Measurements from ENCODE around the gene ABCA2. TPM values are rescaled to one million over a fixed set of nuclear protein-coding genes. Genes with fewer than 3 reads are reported as not detected.
A peak's percentile ranks its signal among the peaks of the same experiment; 100 is the strongest.

ABCA2 gene
- total RNA-seq, 4 donors from 2014 or later, result 14.1 to 20.0 (median 16.7) TPM

GRCh38 chr9:136980669-136981478, 47.2 kb downstream of the ABCA2 start:
- intact Hi-C loops (cut with DNase I; ENCODE audit: low total_unique reads), result no loop called here
- no peaks in the 10 kb centered on the region for H3K36me3 ChIP-seq
- H3K27me3 ChIP-seq, result peaks cover 13 to 33% (median 32%) of the 10 kb centered on the region in 3 donors
- ATAC-seq, result no peak
- no peak for TF ChIP-seq CTCF (IDR thresholded peaks at IDR 0.05 in 4 of 5, conservative IDR thresholded peaks at IDR 0.05 in 1 of 5)
- TF ChIP-seq POLR2A (IDR thresholded peaks at IDR 0.05), result no peak
- H3K4me1 ChIP-seq, result peaks cover 0 to 12% of the 10 kb centered on the region in 2 donors
- peak overlapping the region in 3 of 4 donors; percentile 18 to 64 (median 64) for H3K27ac ChIP-seq
- H3K9me3 ChIP-seq, result no peaks in the 10 kb centered on the region
- no peak for DNase-seq
- in situ Hi-C loops (cut with MboI; ENCODE audit: low sequenced_read_pairs in 4 of 4), result no loop called here
- no peak overlapping the region for H3K4me3 ChIP-seq

- DNase-seq (no peak), ATAC-seq (no peak)
- TF ChIP-seq CTCF (IDR thresholded peaks at IDR 0.05 in 4 of 5, conservative IDR thresholded peaks at IDR 0.05 in 1 of 5), result no peak
- TF ChIP-seq POLR2A (IDR thresholded peaks at IDR 0.05), result no peak
- intact Hi-C loops (cut with DNase I; ENCODE audit: low total_unique reads), result no loop called here
- H3K9me3 ChIP-seq, result no peaks in the 10 kb centered on the region
- H3K4me1 ChIP-seq, result peaks cover 0 to 8% of the 10 kb centered on the region in 2 donors
- in situ Hi-C loops (cut with MboI; ENCODE audit: low sequenced_read_pairs in 4 of 4), result no loop called here
- no peak overlapping the region for H3K4me3 ChIP-seq
- H3K36me3 ChIP-seq, result no peaks in the 10 kb centered on the region
- H3K27ac ChIP-seq, result peak overlapping the region in 1 of 4 donors; percentile 27
- H3K27me3 ChIP-seq, result peaks cover 6 to 24% (median 23%) of the 10 kb centered on the region in 3 donors
Measured at GRCh38 chr9:136979769-136980587, 48.1 kb downstream of the ABCA2 start.

GRCh38 chr9:136978865-136979544, 49.0 kb downstream of the ABCA2 start:
- no peak for TF ChIP-seq POLR2A (IDR thresholded peaks at IDR 0.05)
- TF ChIP-seq CTCF (IDR thresholded peaks at IDR 0.05 in 4 of 5, conservative IDR thresholded peaks at IDR 0.05 in 1 of 5), result no peak
- intact Hi-C loops (cut with DNase I; ENCODE audit: low total_unique reads), result loop anchor here (1.0 kb wide), 1 partner anchor 13 kb away; the partner anchor contains the start of gene PAXX

GRCh38 chr9:136978073-136978864, 49.8 kb downstream of the ABCA2 start:
- intact Hi-C loops (cut with DNase I; ENCODE audit: low total_unique reads) (loop anchor here (1.0 kb wide), 1 partner anchor 14 kb away; the partner anchor contains the start of gene PAXX), in situ Hi-C loops (cut with MboI; ENCODE audit: low sequenced_read_pairs in 4 of 4) (no loop called here)
- no peak for TF ChIP-seq CTCF (IDR thresholded peaks at IDR 0.05 in 4 of 5, conservative IDR thresholded peaks at IDR 0.05 in 1 of 5)
- TF ChIP-seq POLR2A (IDR thresholded peaks at IDR 0.05), result no peak
- ATAC-seq (peak; percentile 29 to 45), DNase-seq (peak; percentile 33 to 57)
- Histone ChIP-seq H3K36me3 (no peaks in the 10 kb centered on the region), H3K4me1 (peaks cover 0 to 8% of the 10 kb centered on the region in 2 donors), H3K4me3 (peak overlapping the region; percentile 46 to 67 (median 55)), H3K27me3 (peaks cover 0 to 11% (median 9%) of the 10 kb centered on the region in 3 donors), H3K27ac (peak overlapping the region; percentile 4 to 60 (median 31)), H3K9me3 (no peaks in the 10 kb centered on the region)

More at GRCh38 chr9:136978865-136979544, 49.0 kb downstream of the ABCA2 start:
- no peaks in the 10 kb centered on the region for H3K36me3 ChIP-seq
- ATAC-seq (peak in 1 of 2 donors; percentile 3), DNase-seq (no peak)
- in situ Hi-C loops (cut with MboI; ENCODE audit: low sequenced_read_pairs in 4 of 4), result no loop called here
- H3K27me3 ChIP-seq, result peaks cover under 1 to 15% (median 14%) of the 10 kb centered on the region in 3 donors
- H3K9me3 ChIP-seq, result no peaks in the 10 kb centered on the region
- no peak overlapping the region for H3K4me3 ChIP-seq
- H3K4me1 ChIP-seq, result peaks cover 0 to 8% of the 10 kb centered on the region in 2 donors
- no peak overlapping the region for H3K27ac ChIP-seq
